ENCODE results near the gene CILP2.

DNA sequence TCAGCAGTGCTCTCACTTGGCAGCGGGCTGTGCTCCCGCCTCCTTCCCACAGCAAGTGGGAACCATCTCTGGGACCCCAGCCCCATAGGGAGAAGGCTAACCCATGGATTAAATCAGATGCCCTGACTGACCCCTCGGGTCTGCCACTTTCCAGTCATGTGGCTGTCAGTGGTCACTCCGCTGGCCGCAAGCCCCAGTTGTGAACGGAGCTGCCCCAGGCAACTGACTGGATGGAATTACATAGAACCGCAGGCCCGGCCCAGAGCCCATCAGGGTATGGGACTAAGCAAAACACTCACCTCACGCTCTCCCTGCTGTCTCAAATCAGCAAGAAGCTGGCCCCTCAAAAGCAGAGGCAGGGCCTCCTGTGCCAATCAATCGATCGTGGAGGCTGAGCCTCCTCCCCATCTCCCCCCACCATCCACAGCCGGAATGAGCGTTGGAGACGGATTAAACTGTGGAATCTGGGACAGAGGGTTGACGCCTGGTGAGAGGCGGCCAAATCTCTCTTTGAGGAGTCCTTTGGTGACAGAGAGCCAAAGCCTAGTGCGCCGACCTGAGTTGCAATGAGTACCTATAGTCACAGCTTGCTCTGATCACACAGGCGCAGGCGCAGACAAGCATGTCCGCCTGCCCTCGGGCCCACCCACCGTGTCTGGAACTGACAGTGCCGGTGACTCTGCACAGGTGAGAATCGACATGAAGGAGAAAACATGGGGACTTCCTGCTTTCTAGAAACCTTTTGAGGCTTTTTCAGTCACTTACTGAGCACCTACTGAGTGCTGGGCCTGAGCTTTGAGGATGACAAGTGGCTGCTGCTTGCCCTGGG is 41.7 kb downstream of the CILP2 start:
- TF ChIP-seq, protein P1, sequence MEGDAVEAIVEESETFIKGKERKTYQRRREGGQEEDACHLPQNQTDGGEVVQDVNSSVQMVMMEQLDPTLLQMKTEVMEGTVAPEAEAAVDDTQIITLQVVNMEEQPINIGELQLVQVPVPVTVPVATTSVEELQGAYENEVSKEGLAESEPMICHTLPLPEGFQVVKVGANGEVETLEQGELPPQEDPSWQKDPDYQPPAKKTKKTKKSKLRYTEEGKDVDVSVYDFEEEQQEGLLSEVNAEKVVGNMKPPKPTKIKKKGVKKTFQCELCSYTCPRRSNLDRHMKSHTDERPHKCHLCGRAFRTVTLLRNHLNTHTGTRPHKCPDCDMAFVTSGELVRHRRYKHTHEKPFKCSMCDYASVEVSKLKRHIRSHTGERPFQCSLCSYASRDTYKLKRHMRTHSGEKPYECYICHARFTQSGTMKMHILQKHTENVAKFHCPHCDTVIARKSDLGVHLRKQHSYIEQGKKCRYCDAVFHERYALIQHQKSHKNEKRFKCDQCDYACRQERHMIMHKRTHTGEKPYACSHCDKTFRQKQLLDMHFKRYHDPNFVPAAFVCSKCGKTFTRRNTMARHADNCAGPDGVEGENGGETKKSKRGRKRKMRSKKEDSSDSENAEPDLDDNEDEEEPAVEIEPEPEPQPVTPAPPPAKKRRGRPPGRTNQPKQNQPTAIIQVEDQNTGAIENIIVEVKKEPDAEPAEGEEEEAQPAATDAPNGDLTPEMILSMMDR (conservative IDR thresholded peaks at IDR 0.05 in 1 of 2, IDR thresholded peaks at IDR 0.05 in 1 of 2; ENCODE audit: extremely low read depth in 1 of 2, insufficient read depth in 1 of 2, low read depth in 1 of 2, low read length in 2 of 2): no peak
- TF ChIP-seq EZH2 (IDR thresholded peaks at IDR 0.05; ENCODE audit: borderline replicate concordance, low read length): no peak
